AG08396 (cell line): ENCODE measurements around the gene SLC35E4.

Source experiments
- DNase-seq: peaks from one replicate; pipeline ENCODE4 v3.0.0; 2012; ENCODE audit warnings: low spot score, mixed read lengths

The SLC35E4 gene

GRCh38 chr22:30694171-30694639 is 58.6 kb downstream of the SLC35E4 start:
- peak; percentile 57 for DNase-seq

GRCh38 chr22:30694640-30695350 is 59.2 kb downstream of the SLC35E4 start, which contains the start of gene OSBP2:
Gene OSBP2 (plus strand): TSS chr22:30694874. CDS start chr22:30694910, 36 bp downstream.
- peak; percentile 49 for DNase-seq

GRCh38 chr22:30695351-30695851 is 59.8 kb downstream of the SLC35E4 start:
- no peak for DNase-seq

GRCh38 chr22:30695871-30696655 is 60.5 kb downstream of the SLC35E4 start:
- no peak for DNase-seq
